GM13977 (cell line): ENCODE data around the gene HTR2B.

Experiments
- DNase-seq: peaks from one replicate; pipeline ENCODE4 v3.0.0; 2012; ENCODE audit warnings: low spot score
- CTCF ChIP-seq: IDR thresholded peaks from 2 replicates; pipeline ENCODE4 v1.5.1; 2012; ENCODE audit warnings: mild to moderate bottlenecking, control low read depth; ENCODE audit not compliant: insufficient read depth; ENCODE audit errors: extremely low read depth, missing control alignments
- in situ Hi-C: fragments of 300-500 bp; cut with MboI; formaldehyde crosslinking; loops from one replicate; pipeline ENCODE4 v1.12.0; 2022; ENCODE audit warnings: low sequenced_read_pairs, low pct_unique_long_range_greater_than_20kb, mixed read lengths, inconsistent platforms; ENCODE audit not compliant: unreplicated experiment

HTR2B gene

GRCh38 chr2:231124838-231125568 is at the start of gene HTR2B:
HTR2B (minus strand) TSS chr2:231125042; CDS start chr2:231123764, 1,278 bp downstream.
- DNase-seq = peak; percentile 22
- TF ChIP-seq CTCF = no peak
- in situ Hi-C loops = no loop called here

- in situ Hi-C loops = no loop called here
- TF ChIP-seq CTCF = no peak
- no peak for DNase-seq
Observed at GRCh38 chr2:231174211-231174651, 49.4 kb upstream of the HTR2B start.

- DNase-seq = no peak
- in situ Hi-C loops = no loop called here
- no peak for TF ChIP-seq CTCF
Observed at GRCh38 chr2:231172025-231172424, 47.2 kb upstream of the HTR2B start.

GRCh38 chr2:231170055-231170454 is 45.2 kb upstream of the HTR2B start:
- DNase-seq = no peak
- in situ Hi-C loops = no loop called here
- no peak for TF ChIP-seq CTCF

- in situ Hi-C loops = no loop called here
- no peak for TF ChIP-seq CTCF
- no peak for DNase-seq
Observed at GRCh38 chr2:231169488-231169887, 44.6 kb upstream of the HTR2B start.

GRCh38 chr2:231168460-231169139 is 43.8 kb upstream of the HTR2B start:
- in situ Hi-C loops = no loop called here
- DNase-seq = no peak
- TF ChIP-seq CTCF = no peak
